ENCODE results near the gene TMEM135. TPM values are rescaled to one million over a fixed set of nuclear protein-coding genes. Genes with fewer than 3 reads are reported as not detected.

Gene TMEM135
- total RNA-seq, 1 experiment from 2014 or later: 70.3 TPM

DNA sequence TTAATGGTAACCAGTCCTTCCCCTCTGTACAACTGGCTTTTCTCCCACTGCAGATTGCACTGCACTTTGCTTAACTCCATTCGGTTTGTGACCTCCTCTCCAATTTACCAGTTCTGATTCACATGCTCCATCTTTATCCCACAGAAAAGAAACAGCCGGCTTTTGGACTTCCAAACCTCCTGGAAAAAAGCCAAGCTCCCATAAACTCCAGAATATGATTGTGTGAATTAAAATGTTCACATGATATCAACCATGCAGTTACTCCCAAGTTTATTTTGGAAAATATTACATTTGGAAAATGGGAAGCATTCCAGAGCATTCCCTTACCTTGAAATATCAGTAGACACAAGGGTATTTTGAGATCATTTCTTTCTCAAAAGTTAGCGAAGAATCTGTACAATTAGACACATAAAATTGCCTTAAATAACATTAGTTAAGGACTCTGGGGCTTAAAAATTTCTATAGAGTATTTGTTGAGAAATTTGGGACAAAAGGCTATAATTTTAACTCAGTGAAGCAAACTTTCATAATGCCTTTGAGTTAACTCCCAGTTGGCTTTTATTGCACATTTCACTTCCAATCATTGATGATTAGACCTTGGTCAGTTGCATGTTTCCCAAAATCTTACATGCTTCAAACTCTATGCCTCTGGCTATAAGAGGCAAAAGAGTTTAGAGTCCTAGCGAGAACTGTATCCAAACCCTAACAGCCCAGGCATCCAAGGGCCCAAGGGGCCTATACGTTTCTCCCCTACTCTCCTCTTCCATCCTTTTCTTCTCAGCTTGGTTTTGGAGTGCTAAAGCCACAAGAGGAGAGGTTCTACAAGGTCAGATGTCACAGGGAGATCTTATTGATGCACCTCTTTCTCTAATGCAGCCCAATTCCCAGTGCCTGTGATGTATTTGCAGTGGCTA is 23.6 kb upstream of the TMEM135 start:
- ChIA-PET CTCF (no interaction called here), POLR2A (ENCODE audit: low non-redundant PET) (no interaction called here)
- Histone ChIP-seq H3K9me3 (ENCODE audit: low read depth, low read length, poor library complexity, severe bottlenecking) (no peaks in the 10 kb centered on the region), H3K27me3 (replicated peaks; ENCODE audit: insufficient read depth, low read depth, low read length, poor library complexity) (no peaks in the 10 kb centered on the region), H3K36me3 (ENCODE audit: insufficient read depth, low read length, poor library complexity, severe bottlenecking) (no peaks in the 10 kb centered on the region), H3K4me1 (ENCODE audit: insufficient read depth, low read length, poor library complexity, severe bottlenecking) (no peaks in the 10 kb centered on the region), H3K27ac (ENCODE audit: low read depth, low read length, poor library complexity, severe bottlenecking) (no peak overlapping the region), H3K4me3 (ENCODE audit: low read depth, low read length, poor library complexity, severe bottlenecking) (no peak overlapping the region)
- no TSS peak for BruUV-seq (replicated peaks)
- no peak for TF ChIP-seq EZH2 (IDR thresholded peaks at IDR 0.05; ENCODE audit: borderline replicate concordance, low read depth, low read length, poor library complexity, severe bottlenecking)
- TF ChIP-seq CTCF (conservative IDR thresholded peaks at IDR 0.05; ENCODE audit: low read depth, low read length): no peak
- intact Hi-C loops (cut with micrococcal nuclease; ENCODE audit: unreplicated experiment): no loop called here
- DNase-seq (ENCODE audit: low spot score): no peak

- TF ChIP-seq EZH2 (IDR thresholded peaks at IDR 0.05; ENCODE audit: borderline replicate concordance, low read depth, low read length, poor library complexity, severe bottlenecking) (no peak), CTCF (conservative IDR thresholded peaks at IDR 0.05; ENCODE audit: low read depth, low read length) (no peak)
- no peaks in the 10 kb centered on the region for H3K9me3 ChIP-seq (ENCODE audit: low read depth, low read length, poor library complexity, severe bottlenecking)
- intact Hi-C loops (cut with micrococcal nuclease; ENCODE audit: unreplicated experiment): no loop called here
- H3K4me1 ChIP-seq (ENCODE audit: insufficient read depth, low read length, poor library complexity, severe bottlenecking): peaks cover 11% of the 10 kb centered on the region
- no peak overlapping the region for H3K27ac ChIP-seq (ENCODE audit: low read depth, low read length, poor library complexity, severe bottlenecking)
- H3K4me3 ChIP-seq (ENCODE audit: low read depth, low read length, poor library complexity, severe bottlenecking): no peak overlapping the region
- CTCF ChIA-PET: no interaction called here
- no peaks in the 10 kb centered on the region for H3K36me3 ChIP-seq (ENCODE audit: insufficient read depth, low read length, poor library complexity, severe bottlenecking)
- POLR2A ChIA-PET (ENCODE audit: low non-redundant PET): no interaction called here
- DNase-seq (ENCODE audit: low spot score): no peak
- H3K27me3 ChIP-seq (replicated peaks; ENCODE audit: insufficient read depth, low read depth, low read length, poor library complexity): no peaks in the 10 kb centered on the region
- no TSS peak for BruUV-seq (replicated peaks)
Measured at GRCh38 chr11:87015645-87016044, 22.1 kb upstream of the TMEM135 start.

GRCh38 chr11:87019613-87020271 is 18.0 kb upstream of the TMEM135 start:
- ChIA-PET CTCF (no interaction called here), POLR2A (ENCODE audit: low non-redundant PET) (no interaction called here)
- Histone ChIP-seq H3K36me3 (ENCODE audit: insufficient read depth, low read length, poor library complexity, severe bottlenecking) (no peaks in the 10 kb centered on the region), H3K27ac (ENCODE audit: low read depth, low read length, poor library complexity, severe bottlenecking) (no peak overlapping the region), H3K4me1 (ENCODE audit: insufficient read depth, low read length, poor library complexity, severe bottlenecking) (peaks cover 13% of the 10 kb centered on the region), H3K27me3 (replicated peaks; ENCODE audit: insufficient read depth, low read depth, low read length, poor library complexity) (no peaks in the 10 kb centered on the region), H3K9me3 (ENCODE audit: low read depth, low read length, poor library complexity, severe bottlenecking) (no peaks in the 10 kb centered on the region), H3K4me3 (ENCODE audit: low read depth, low read length, poor library complexity, severe bottlenecking) (no peak overlapping the region)
- no peak for DNase-seq (ENCODE audit: low spot score)
- intact Hi-C loops (cut with micrococcal nuclease; ENCODE audit: unreplicated experiment): no loop called here
- BruUV-seq (replicated peaks): no TSS peak
- TF ChIP-seq EZH2 (IDR thresholded peaks at IDR 0.05; ENCODE audit: borderline replicate concordance, low read depth, low read length, poor library complexity, severe bottlenecking) (no peak), CTCF (conservative IDR thresholded peaks at IDR 0.05; ENCODE audit: low read depth, low read length) (no peak)
